GM12878 (cell line): ENCODE measurements around the gene ULK1. TPM values are rescaled to one million over a fixed set of nuclear protein-coding genes. Genes with fewer than 3 reads are reported as not detected.

Source experiments
- ATAC-seq: fragments of 200-7000 bp; cut with Tn5 transposase; 3 replicates; pipeline ENCODE4 v1.9.1; 2020; ENCODE audit warnings: mild to moderate bottlenecking, moderate library complexity
- BruUV-seq: library from RNA; stranded (reverse); fragments of 400-500 nt; replicated peaks from 2 replicates; lab custom pipeline; 2021; lab: Mats Ljungman, UMichigan
- CTCF ChIA-PET: fragments of 300-600 bp; sonication (Branson Sonifier 250); formaldehyde crosslinking; extraction: SDS; loops from one replicate; lab custom pipeline; 2021; ENCODE audit warnings: inconsistent platforms; lab: Yijun Ruan, JAX
- POLR2A ChIA-PET: fragments of 350-600 bp; formaldehyde crosslinking; extraction: SDS; loops from one replicate; lab custom pipeline; 2021; ENCODE audit warnings: inconsistent platforms; lab: Charles Lee
- RAD21 ChIA-PET: fragments of 300-600 bp; sonication (Branson Sonifier 250); formaldehyde crosslinking; loops from one replicate; lab custom pipeline; 2023; ENCODE audit warnings: antibody characterized with exemption; ENCODE audit not compliant: unreplicated experiment; lab: Charles Lee
- SMC1A ChIA-PET: fragments of 300-600 bp; sonication (Branson Sonifier 250); formaldehyde crosslinking; loops from one replicate; lab custom pipeline; 2023; ENCODE audit not compliant: unreplicated experiment, uncharacterized antibody; lab: Charles Lee
- DNase-seq: peaks from one replicate; pipeline ENCODE4 v3.0.0-alpha.2; 2011; ENCODE audit warnings: low read depth, low spot score
- FAIRE-seq: peaks from 3 replicates; lab custom pipeline; 2011; peaks lifted over from hg19 to GRCh38; lab: Jason Lieb, UNC
- H2AFZ ChIP-seq: 2 replicates; pipeline ENCODE4 v1.6.0; 2011; ENCODE audit warnings: low read depth, low read length, control low read depth; ENCODE audit not compliant: control insufficient read depth
- H3K27ac ChIP-seq: 2 replicates; pipeline ENCODE4 v1.5.1; 2011; ENCODE audit warnings: control low read depth; ENCODE audit not compliant: control insufficient read depth, insufficient read depth
- H3K27me3 ChIP-seq, 2 experiments: replicated peaks in 1 of 2; 2 replicates each; pipeline versions ENCODE4 v1.6.0 to v1.6.1; 2011; ENCODE audit warnings: low read length in 1 of 2; ENCODE audit not compliant: control insufficient read depth in 2 of 2, insufficient read depth in 2 of 2
- H3K36me3 ChIP-seq, 2 experiments: 2 replicates each; pipeline ENCODE4 v1.5.1; 2011; ENCODE audit warnings: low read length in 1 of 2; ENCODE audit not compliant: control insufficient read depth in 2 of 2, insufficient read depth in 2 of 2
- H3K4me1 ChIP-seq: 2 replicates; pipeline ENCODE4 v1.6.1; 2011; ENCODE audit warnings: mild to moderate bottlenecking, low read length, moderate library complexity, mixed read lengths; ENCODE audit not compliant: control insufficient read depth, insufficient read depth
- H3K4me2 ChIP-seq: 2 replicates; pipeline ENCODE4 v1.6.0; 2011; ENCODE audit warnings: control low read depth; ENCODE audit not compliant: control insufficient read depth, insufficient read depth
- H3K4me3 ChIP-seq: fragments of 200-600 bp; sonication (generic); 2 replicates; pipeline ENCODE4 v1.5.1; 2016
- H3K79me2 ChIP-seq: 2 replicates; pipeline ENCODE4 v1.6.0; 2011; ENCODE audit warnings: low read length; ENCODE audit not compliant: control insufficient read depth, insufficient read depth
- H3K9ac ChIP-seq: 2 replicates; pipeline ENCODE4 v1.8.0; 2011; ENCODE audit warnings: low read length, control low read depth, mixed read lengths; ENCODE audit not compliant: control insufficient read depth, insufficient read depth
- H3K9me3 ChIP-seq: replicated peaks from 3 replicates; pipeline ENCODE4 v1.5.1; 2011; ENCODE audit warnings: mild to moderate bottlenecking, low read length; ENCODE audit not compliant: control insufficient read depth, insufficient read depth
- H4K20me1 ChIP-seq: 2 replicates; pipeline ENCODE4 v1.6.0; 2011; ENCODE audit not compliant: control insufficient read depth, insufficient read depth
- BHLHE40 ChIP-seq, 2 experiments: fragments of 450-650 bp in 1 of 2; IDR thresholded peaks; 2 replicates each; pipeline ENCODE4 v1.6.1; 2011 to 2017; ENCODE audit warnings: low read depth in 2 of 2, borderline replicate concordance in 1 of 2, improper control_type of control experiment in 1 of 2, low read length in 1 of 2, mild to moderate bottlenecking in 1 of 2
- MXI1 ChIP-seq: fragments of 150-350 bp; IDR thresholded peaks from 2 replicates; pipeline ENCODE4 v1.6.1; 2011; ENCODE audit warnings: low read depth, mild to moderate bottlenecking, inconsistent platforms, low read length, improper control_type of control experiment
- SP1 ChIP-seq: IDR thresholded peaks from one replicate; pipeline ENCODE4 v1.6.1; 2011; ENCODE audit warnings: low read depth, low read length
- TCF12 ChIP-seq: IDR thresholded peaks from 2 replicates; pipeline ENCODE4 v1.6.1; 2011; ENCODE audit warnings: low read depth, mild to moderate bottlenecking, low read length
- USF1 ChIP-seq: IDR thresholded peaks from 2 replicates; pipeline ENCODE4 v1.6.1; 2011; ENCODE audit warnings: borderline replicate concordance, low read depth, mild to moderate bottlenecking, moderate library complexity, mixed read lengths, low read length; ENCODE audit not compliant: insufficient read depth; ENCODE audit errors: extremely low read length
- ZBTB40 ChIP-seq: fragments of 450-650 bp; IDR thresholded peaks from 2 replicates; pipeline ENCODE4 v1.6.1; 2016; ENCODE audit warnings: mild to moderate bottlenecking, moderate library complexity, borderline replicate concordance
- ZNF217 ChIP-seq: fragments of 450-650 bp; IDR thresholded peaks from 2 replicates; pipeline ENCODE4 v1.6.1; 2017; ENCODE audit warnings: antibody characterized with exemption, mild to moderate bottlenecking
- ZNF274 ChIP-seq: IDR thresholded peaks from one replicate; pipeline ENCODE4 v1.8.0; 2011; ENCODE audit not compliant: insufficient read length, insufficient read depth
- WGBS: methylation state at CpG from one replicate; pipeline ENCODE4 v1.1.6; 2016; ENCODE audit warnings: low lambda C conversion rate; ENCODE audit not compliant: insufficient replicate concordance, insufficient coverage; ENCODE audit errors: missing lambda C conversion rate; 5-methylcytosine and 5-hydroxymethylcytosine counted together
- in situ Hi-C: fragments of 300-500 bp; cut with MboI; formaldehyde crosslinking; loops from 9 replicates; pipeline ENCODE4 v1.14.3; 2018; ENCODE audit warnings: mixed read lengths
- intact Hi-C: fragments of 100-400 bp; cut with micrococcal nuclease; formaldehyde crosslinking; loops from one replicate; pipeline ENCODE4 v1.14.2; 2022; ENCODE audit not compliant: unreplicated experiment
- polyA plus RNA-seq, 11 experiments: library from polyadenylated mRNA; depleted of rRNA in 4 of 11; unstranded in 6 of 11; stranded (reverse) in 5 of 11; fragments of >200 nt; fragmentation: Nextera tagmentation in 4 of 11; fragmentation: Illumina TruSeq in 1 of 11; extraction: Ambion mirVana in 4 of 11; extraction: Trizol in 1 of 11; gene quantifications; 1 replicate in 1 of 11; 2 replicates in 10 of 11; pipeline versions ENCODE4 v1.2.1 to v1.2.3, GENCODE V29; 2011 to 2016; ENCODE audit warnings: inconsistent platforms in 2 of 11, missing spikeins in 2 of 11, low read depth in 1 of 11
- total RNA-seq, 4 experiments: library from RNA; depleted of rRNA in 3 of 4; stranded (reverse); fragments of >200 nt in 3 of 4; fragmentation: Illumina TruSeq in 1 of 4; extraction: Trizol in 1 of 4; gene quantifications; 2 replicates each; pipeline versions ENCODE4 v1.2.1 to v1.2.3, GENCODE V29; 2013 to 2021

The ULK1 gene
- total and polyA plus RNA-seq, 10 of the 15 experiments (the other 5 are each of a cell fraction or from before 2014, with no cell fraction given) = 0.13 to 14.1 (median 1.5) TPM

- H3K36me3 ChIP-seq = peaks cover 9 to 33% of the 10 kb centered on the region in 2 experiments
- no peak overlapping the region for H3K4me3 ChIP-seq
- H3K9ac ChIP-seq = no peak overlapping the region
- no peak overlapping the region for H3K27ac ChIP-seq
- POLR2A ChIA-PET = no interaction called here
- 94% methylated on average over 11 of the region's 11 CpGs for WGBS
- TF ChIP-seq TCF12 (no peak), USF1 (no peak), ZNF217 (no peak), ZNF274 (no peak), ZBTB40 (no peak), MXI1 (no peak), SP1 (no peak), BHLHE40 (IDR thresholded peaks at IDR 0.05; ENCODE audit: borderline replicate concordance in 1 of 2, low read depth in 2 of 2, low read length in 1 of 2) (no peak)
- intact Hi-C loops = no loop called here
- FAIRE-seq (no peak), ATAC-seq (no peak), DNase-seq (no peak)
- H3K4me1 ChIP-seq = no peaks in the 10 kb centered on the region
- BruUV-seq = no TSS peak
- SMC1A ChIA-PET = no interaction called here
- H3K9me3 ChIP-seq = no peaks in the 10 kb centered on the region
- RAD21 ChIA-PET = no interaction called here
- no peak overlapping the region for H3K4me2 ChIP-seq
- CTCF ChIA-PET = no interaction called here
- peaks cover 15% of the 10 kb centered on the region for H3K79me2 ChIP-seq
- no peak overlapping the region for H2AFZ ChIP-seq
- in situ Hi-C loops = no loop called here
- H4K20me1 ChIP-seq = 0 out of 2 replicates have a peak, but pooled peaks cover 2% of the 10 kb centered on the region
- H3K27me3 ChIP-seq = no peaks in the 10 kb centered on the region
Observed at GRCh38 chr12:131934535-131934934, 40.1 kb downstream of the ULK1 start.
